Naive thymus-derived CD4-positive, alpha-beta T cell (primary cell): ENCODE results near the gene CCL7. TPM values are rescaled to one million over a fixed set of nuclear protein-coding genes. Genes with fewer than 3 reads are reported as not detected.

ENCODE experiments used
- ATAC-seq: fragments of 150-1000 bp; cut with Tn5 transposase; 2 replicates; pipeline ENCODE4 v1.10.0; 2021; ENCODE audit warnings: mild to moderate bottlenecking, moderate library complexity
- CTCF ChIA-PET: fragments of 350-600 bp; sonication (Branson Sonifier 250); formaldehyde crosslinking; loops from one replicate; lab custom pipeline; 2021; ENCODE audit warnings: antibody characterized with exemption; lab: Charles Lee
- POLR2A ChIA-PET: fragments of 350-600 bp; sonication (Branson Sonifier 250); formaldehyde crosslinking; loops from one replicate; lab custom pipeline; 2021; ENCODE audit warnings: antibody characterized with exemption, inconsistent platforms; lab: Charles Lee
- DNase-seq, 9 donors: peaks; one replicate each; pipeline versions ENCODE4 v3.0.0 to v3.0.0-alpha.2; 2020 to 2022; ENCODE audit warnings: mixed read lengths in 1 of 9
- H3K27ac ChIP-seq: one replicate; pipeline ENCODE4 v1.7.0; 2013; ENCODE audit warnings: mild to moderate bottlenecking, low read depth, low read length, moderate library complexity
- H3K27me3 ChIP-seq, 2 donors: one replicate each; pipeline ENCODE4 v1.7.0; 2013; ENCODE audit warnings: low read length in 2 of 2, mild to moderate bottlenecking in 2 of 2, moderate library complexity in 2 of 2; ENCODE audit not compliant: control insufficient read depth in 2 of 2, insufficient read depth in 2 of 2
- H3K36me3 ChIP-seq, 3 experiments: 1 replicate in 2 of 3; 2 replicates in 1 of 3; pipeline ENCODE4 v1.7.0; 2013; ENCODE audit warnings: low read length in 3 of 3, mild to moderate bottlenecking in 3 of 3, moderate library complexity in 1 of 3; ENCODE audit not compliant: insufficient read depth in 3 of 3, control insufficient read depth in 2 of 3
- H3K4me1 ChIP-seq, 2 donors: one replicate each; pipeline ENCODE4 v1.7.0; 2013; ENCODE audit warnings: low read length in 2 of 2, mild to moderate bottlenecking in 2 of 2, moderate library complexity in 1 of 2; ENCODE audit not compliant: control insufficient read depth in 2 of 2, insufficient read depth in 2 of 2
- H3K4me3 ChIP-seq: 2 replicates; pipeline ENCODE4 v1.7.0; 2013; ENCODE audit warnings: mild to moderate bottlenecking, low read length
- H3K9me3 ChIP-seq, 3 experiments: 1 replicate in 2 of 3; 2 replicates in 1 of 3; pipeline ENCODE4 v1.7.0; 2013; ENCODE audit warnings: low read length in 3 of 3; ENCODE audit not compliant: control insufficient read depth in 2 of 3
- H3K27ac Mint-ChIP-seq, 9 donors: one replicate each; pipeline ENCODE4 v1.8.0; 2020 to 2022; ENCODE audit warnings: mixed read lengths in 9 of 9, mild to moderate bottlenecking in 8 of 9, moderate library complexity in 5 of 9, inconsistent platforms in 2 of 9
- H3K27me3 Mint-ChIP-seq, 5 donors: one replicate each; pipeline ENCODE4 v1.8.0; 2021 to 2022; ENCODE audit warnings: mixed read lengths in 5 of 5, mild to moderate bottlenecking in 1 of 5
- H3K36me3 Mint-ChIP-seq, 5 donors: one replicate each; pipeline ENCODE4 v1.8.0; 2020 to 2022; ENCODE audit warnings: mixed read lengths in 5 of 5, mild to moderate bottlenecking in 3 of 5, inconsistent platforms in 1 of 5
- H3K4me1 Mint-ChIP-seq, 7 donors: one replicate each; pipeline ENCODE4 v1.8.0; 2020 to 2022; ENCODE audit warnings: mixed read lengths in 7 of 7, mild to moderate bottlenecking in 3 of 7, inconsistent platforms in 1 of 7
- H3K4me3 Mint-ChIP-seq, 10 donors: one replicate each; pipeline ENCODE4 v1.8.0; 2020 to 2022; ENCODE audit warnings: mild to moderate bottlenecking in 10 of 10, mixed read lengths in 10 of 10, moderate library complexity in 6 of 10, inconsistent platforms in 2 of 10
- H3K9me3 Mint-ChIP-seq, 11 donors: one replicate each; pipeline ENCODE4 v1.8.0; 2020 to 2022; ENCODE audit warnings: mixed read lengths in 11 of 11, mild to moderate bottlenecking in 4 of 11, inconsistent platforms in 1 of 11, moderate library complexity in 1 of 11
- intact Hi-C, 2 donors: fragments of 100-400 bp; cut with micrococcal nuclease; formaldehyde crosslinking; loops; one replicate each; pipeline ENCODE4 v1.15.1; 2023
- polyA plus RNA-seq, 2 donors: library from polyadenylated mRNA; unstranded; fragments of 300-500 nt; fragmentation: Illumina TruSeq; gene quantifications; one replicate each; pipeline ENCODE4 v1.2.3, GENCODE V29; 2021
- total RNA-seq, 6 experiments: library from RNA in 5 of 6; stranded (reverse) in 5 of 6; gene quantifications; 1 replicate in 5 of 6; 2 replicates in 1 of 6; pipeline ENCODE4 v1.2.3 and lab custom pipeline; 2021 to 2026

Gene CCL7
- total and polyA plus RNA-seq, 7 experiments from 2014 or later, result not detected

DNA sequence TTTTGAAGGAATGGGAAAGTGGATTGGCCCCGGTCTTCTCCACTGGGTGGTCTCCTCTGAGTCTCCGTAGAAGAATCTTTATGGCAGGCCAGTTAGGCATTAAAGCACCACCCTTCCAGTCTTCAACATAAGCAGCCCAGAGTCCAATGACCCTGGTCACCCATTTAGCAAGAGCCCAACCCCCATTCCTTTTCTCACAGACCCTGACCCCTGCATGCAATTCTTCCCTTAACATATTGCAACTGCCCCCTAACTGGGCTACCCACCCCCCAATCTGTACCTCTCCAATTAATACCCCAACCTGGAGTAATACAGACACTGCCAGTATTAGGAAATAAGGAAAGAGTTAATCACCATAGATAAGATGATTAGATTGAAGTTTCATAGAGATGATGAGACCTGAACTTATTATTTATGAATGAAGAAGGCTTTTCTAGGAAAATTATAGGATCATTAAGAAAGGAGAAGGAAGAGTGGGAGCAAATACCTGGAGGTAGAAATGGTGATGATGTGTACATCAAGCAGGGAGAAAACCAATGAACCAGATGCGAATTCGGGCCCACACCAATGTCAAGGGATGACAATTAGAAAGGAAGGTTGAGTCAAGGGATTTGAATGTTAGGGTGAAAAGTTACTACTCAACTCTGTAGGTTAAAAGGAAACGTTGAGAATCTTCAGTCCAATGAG lies 12.6 kb upstream of the CCL7 start:
- Mint-ChIP-seq H3K4me1 (peaks cover 0 to 18% (median 0%) of the 10 kb centered on the region in 7 donors), H3K36me3 (no peaks in the 10 kb centered on the region), H3K27me3 (peaks cover 26 to 49% (median 45%) of the 10 kb centered on the region in 5 donors), H3K4me3 (no peak overlapping the region), H3K9me3 (peaks cover 0 to 3% (median 0%) of the 10 kb centered on the region in 11 donors), H3K27ac (no peak overlapping the region)
- Histone ChIP-seq H3K27me3 (no peaks in the 10 kb centered on the region), H3K4me3 (no peak overlapping the region), H3K9me3 (no peaks in the 10 kb centered on the region), H3K36me3 (no peaks in the 10 kb centered on the region), H3K27ac (no peak overlapping the region), H3K4me1 (no peaks in the 10 kb centered on the region)
- no peak for ATAC-seq
- no peak for DNase-seq
- CTCF ChIA-PET, result no interaction called here
- intact Hi-C loops, result no loop called here
- POLR2A ChIA-PET, result no interaction called here

DNA sequence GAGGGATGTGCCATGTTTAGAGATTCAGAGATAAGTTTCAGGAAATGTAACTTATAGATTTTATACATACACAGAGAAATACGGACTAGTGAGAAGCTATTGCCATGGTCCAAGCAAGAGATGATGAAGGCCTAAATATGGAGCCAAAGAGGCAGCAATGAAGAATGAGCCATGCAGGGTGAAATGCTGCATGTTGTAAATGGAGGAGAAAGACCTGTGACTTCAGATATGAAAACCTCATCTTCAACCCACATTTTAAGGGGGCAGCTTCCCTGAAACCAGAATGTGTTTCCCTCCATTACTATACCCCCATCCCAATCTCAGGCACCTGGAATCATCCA lies 12.1 kb upstream of the CCL7 start:
- no peak overlapping the region for H3K4me3 ChIP-seq
- H3K9me3 Mint-ChIP-seq, result peaks cover 0 to 3% (median 0%) of the 10 kb centered on the region in 11 donors
- H3K4me1 ChIP-seq, result no peaks in the 10 kb centered on the region
- no peaks in the 10 kb centered on the region for H3K36me3 Mint-ChIP-seq
- no peak overlapping the region for H3K27ac ChIP-seq
- no peaks in the 10 kb centered on the region for H3K27me3 ChIP-seq
- peaks cover 0 to 18% (median 0%) of the 10 kb centered on the region in 7 donors for H3K4me1 Mint-ChIP-seq
- POLR2A ChIA-PET, result no interaction called here
- no peak overlapping the region for H3K4me3 Mint-ChIP-seq
- H3K27me3 Mint-ChIP-seq, result peaks cover 27 to 44% (median 41%) of the 10 kb centered on the region in 5 donors
- no peak overlapping the region for H3K27ac Mint-ChIP-seq
- H3K9me3 ChIP-seq, result no peaks in the 10 kb centered on the region
- intact Hi-C loops, result no loop called here
- ATAC-seq (no peak), DNase-seq (no peak)
- H3K36me3 ChIP-seq, result no peaks in the 10 kb centered on the region
- CTCF ChIA-PET, result no interaction called here

- H3K27me3 ChIP-seq, result no peaks in the 10 kb centered on the region
- ChIA-PET POLR2A (no interaction called here), CTCF (no interaction called here)
- ATAC-seq, result no peak
- no peaks in the 10 kb centered on the region for H3K9me3 ChIP-seq
- H3K27ac ChIP-seq, result no peak overlapping the region
- Mint-ChIP-seq H3K4me1 (peaks cover 0 to 18% (median 0%) of the 10 kb centered on the region in 7 donors), H3K36me3 (no peaks in the 10 kb centered on the region), H3K27ac (no peak overlapping the region), H3K27me3 (peaks cover 27 to 43% (median 40%) of the 10 kb centered on the region in 5 donors), H3K4me3 (no peak overlapping the region), H3K9me3 (peaks cover 0 to 3% (median 0%) of the 10 kb centered on the region in 11 donors)
- H3K4me1 ChIP-seq, result no peaks in the 10 kb centered on the region
- intact Hi-C loops, result no loop called here
- H3K4me3 ChIP-seq, result no peak overlapping the region
- no peaks in the 10 kb centered on the region for H3K36me3 ChIP-seq
- no peak for DNase-seq
Measured at GRCh38 chr17:34259146-34259545, 10.9 kb upstream of the CCL7 start.

- Histone ChIP-seq H3K36me3 (no peaks in the 10 kb centered on the region), H3K4me3 (no peak overlapping the region), H3K9me3 (no peaks in the 10 kb centered on the region), H3K27ac (no peak overlapping the region), H3K27me3 (no peaks in the 10 kb centered on the region), H3K4me1 (no peaks in the 10 kb centered on the region)
- no peak overlapping the region for H3K27ac Mint-ChIP-seq
- H3K36me3 Mint-ChIP-seq, result no peaks in the 10 kb centered on the region
- H3K4me3 Mint-ChIP-seq, result no peak overlapping the region
- H3K27me3 Mint-ChIP-seq, result peaks cover 25 to 49% (median 41%) of the 10 kb centered on the region in 5 donors
- DNase-seq (no peak), ATAC-seq (no peak)
- ChIA-PET CTCF (no interaction called here), POLR2A (no interaction called here)
- H3K4me1 Mint-ChIP-seq, result peaks cover 0 to 13% (median 0%) of the 10 kb centered on the region in 7 donors
- intact Hi-C loops, result no loop called here
- H3K9me3 Mint-ChIP-seq, result peaks cover 0 to 3% (median 0%) of the 10 kb centered on the region in 11 donors
Measured at GRCh38 chr17:34260861-34261260, 9.2 kb upstream of the CCL7 start.

DNA sequence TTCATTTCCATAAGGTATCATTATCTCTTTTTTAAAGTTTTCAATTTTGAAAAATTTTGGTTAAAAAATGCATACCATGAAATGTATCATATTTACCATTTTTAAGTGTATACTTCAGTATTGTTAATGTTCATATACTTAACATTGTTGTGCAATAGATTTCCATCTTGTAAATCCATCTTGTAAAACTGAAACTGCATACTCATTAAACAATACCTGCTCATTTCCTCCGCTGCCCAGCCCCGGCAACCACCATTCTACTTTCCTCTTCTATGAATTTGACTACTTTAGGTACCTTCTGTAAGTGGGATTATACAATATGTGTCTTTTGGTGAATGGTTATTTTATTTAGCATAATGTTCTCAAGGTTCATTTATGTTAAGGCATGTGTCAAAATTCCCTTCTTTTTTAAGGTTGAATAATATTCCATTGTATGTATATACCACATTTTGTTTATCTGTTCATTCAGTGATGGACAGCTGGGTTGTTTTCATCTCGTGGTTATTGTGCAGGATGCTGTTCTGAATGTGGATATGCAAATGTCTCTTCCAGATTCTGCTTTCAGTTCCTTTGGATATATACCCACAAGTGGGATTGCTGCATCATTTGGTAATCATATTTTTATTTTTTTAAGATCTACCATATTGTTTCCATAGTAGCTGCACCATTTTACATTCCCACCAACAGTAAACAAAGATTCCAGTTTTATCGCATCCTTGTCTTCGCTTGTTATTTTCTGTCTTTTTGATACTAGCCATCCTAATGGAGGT lies 8.3 kb upstream of the CCL7 start:
- DNase-seq (no peak), ATAC-seq (no peak)
- Histone ChIP-seq H3K27ac (no peak overlapping the region), H3K36me3 (no peaks in the 10 kb centered on the region), H3K4me3 (no peak overlapping the region), H3K4me1 (no peaks in the 10 kb centered on the region), H3K27me3 (no peaks in the 10 kb centered on the region), H3K9me3 (no peaks in the 10 kb centered on the region)
- Mint-ChIP-seq H3K27me3 (peaks cover 30 to 50% (median 44%) of the 10 kb centered on the region in 5 donors), H3K4me1 (peaks cover 0 to 13% (median 0%) of the 10 kb centered on the region in 7 donors), H3K27ac (no peak overlapping the region), H3K9me3 (peaks cover 0 to 3% (median 0%) of the 10 kb centered on the region in 11 donors), H3K36me3 (no peaks in the 10 kb centered on the region), H3K4me3 (no peak overlapping the region)
- ChIA-PET CTCF (no interaction called here), POLR2A (no interaction called here)
- intact Hi-C loops, result no loop called here

GRCh38 chr17:34265711-34266110 lies 4.3 kb upstream of the CCL7 start:
- Mint-ChIP-seq H3K4me3 (no peak overlapping the region), H3K36me3 (no peaks in the 10 kb centered on the region), H3K4me1 (peaks cover 0 to 8% (median 0%) of the 10 kb centered on the region in 7 donors), H3K9me3 (peaks cover 0 to 3% (median 0%) of the 10 kb centered on the region in 11 donors), H3K27ac (no peak overlapping the region), H3K27me3 (peaks cover 42 to 52% (median 50%) of the 10 kb centered on the region in 5 donors)
- no peak overlapping the region for H3K27ac ChIP-seq
- ATAC-seq (peak; percentile 44), DNase-seq (no peak)
- no peaks in the 10 kb centered on the region for H3K4me1 ChIP-seq
- ChIA-PET CTCF (no interaction called here), POLR2A (no interaction called here)
- no peak overlapping the region for H3K4me3 ChIP-seq
- no peaks in the 10 kb centered on the region for H3K9me3 ChIP-seq
- intact Hi-C loops, result no loop called here
- H3K27me3 ChIP-seq, result no peaks in the 10 kb centered on the region
- no peaks in the 10 kb centered on the region for H3K36me3 ChIP-seq
